Mesangial cell (primary cell): ENCODE results near the gene TMEM87B. TPM values are rescaled to one million over a fixed set of nuclear protein-coding genes. Genes with fewer than 3 reads are reported as not detected.

Experiments
- total RNA-seq: library from RNA; depleted of rRNA; stranded (reverse); fragments of >200 nt; gene quantifications from 2 replicates; pipeline ENCODE4 v1.2.3, GENCODE V29; 2015

TMEM87B gene
- total RNA-seq: 9.0 and 11.2 TPM in 2 replicates

DNA sequence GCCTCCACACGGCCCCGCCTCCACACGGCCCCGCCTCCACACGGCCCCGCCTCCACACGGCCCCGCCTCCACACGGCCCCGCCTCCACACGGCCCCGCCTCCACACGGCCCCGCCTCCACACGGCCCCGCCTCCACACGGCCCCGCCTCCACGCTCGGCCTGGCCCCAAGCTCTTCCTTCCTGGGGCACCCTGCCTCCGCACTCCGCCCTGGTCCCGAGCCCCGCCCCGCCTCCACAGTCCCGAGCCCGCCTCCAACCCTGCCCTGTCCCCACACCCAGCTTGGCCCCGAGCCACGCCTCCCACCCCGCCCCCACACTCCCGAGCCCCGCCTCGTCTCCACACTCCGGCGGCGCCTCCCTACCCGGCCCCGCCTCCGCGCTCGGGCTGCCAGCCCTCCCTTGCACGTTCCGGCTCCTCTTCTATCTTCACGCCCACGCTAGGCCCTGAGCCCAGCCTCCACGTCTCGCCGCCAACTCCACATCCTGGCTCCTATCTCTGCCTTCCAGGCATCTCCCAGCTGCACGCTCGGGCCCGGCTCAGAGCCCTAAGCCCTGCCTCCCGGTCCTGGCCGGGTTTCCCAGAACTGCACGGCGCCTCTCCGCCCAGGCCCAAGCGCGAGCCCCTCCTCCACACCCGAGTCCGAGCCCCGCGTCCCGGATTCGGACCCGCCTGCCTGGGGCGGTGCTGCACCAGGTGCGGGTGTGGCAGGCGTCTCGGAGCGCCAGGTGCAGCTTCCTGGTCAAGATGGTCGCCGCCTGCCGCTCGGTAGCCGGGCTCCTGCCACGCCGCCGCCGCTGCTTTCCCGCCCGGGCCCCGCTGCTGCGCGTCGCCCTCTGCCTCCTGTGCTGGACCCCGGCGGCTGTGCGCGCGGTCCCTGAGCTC is at the start of gene TMEM87B:
Gene TMEM87B, plus strand, starts transcription at position 423 of the 883 bp plus-strand sequence. Its CDS starts 323 bp downstream, at position 746.

DNA sequence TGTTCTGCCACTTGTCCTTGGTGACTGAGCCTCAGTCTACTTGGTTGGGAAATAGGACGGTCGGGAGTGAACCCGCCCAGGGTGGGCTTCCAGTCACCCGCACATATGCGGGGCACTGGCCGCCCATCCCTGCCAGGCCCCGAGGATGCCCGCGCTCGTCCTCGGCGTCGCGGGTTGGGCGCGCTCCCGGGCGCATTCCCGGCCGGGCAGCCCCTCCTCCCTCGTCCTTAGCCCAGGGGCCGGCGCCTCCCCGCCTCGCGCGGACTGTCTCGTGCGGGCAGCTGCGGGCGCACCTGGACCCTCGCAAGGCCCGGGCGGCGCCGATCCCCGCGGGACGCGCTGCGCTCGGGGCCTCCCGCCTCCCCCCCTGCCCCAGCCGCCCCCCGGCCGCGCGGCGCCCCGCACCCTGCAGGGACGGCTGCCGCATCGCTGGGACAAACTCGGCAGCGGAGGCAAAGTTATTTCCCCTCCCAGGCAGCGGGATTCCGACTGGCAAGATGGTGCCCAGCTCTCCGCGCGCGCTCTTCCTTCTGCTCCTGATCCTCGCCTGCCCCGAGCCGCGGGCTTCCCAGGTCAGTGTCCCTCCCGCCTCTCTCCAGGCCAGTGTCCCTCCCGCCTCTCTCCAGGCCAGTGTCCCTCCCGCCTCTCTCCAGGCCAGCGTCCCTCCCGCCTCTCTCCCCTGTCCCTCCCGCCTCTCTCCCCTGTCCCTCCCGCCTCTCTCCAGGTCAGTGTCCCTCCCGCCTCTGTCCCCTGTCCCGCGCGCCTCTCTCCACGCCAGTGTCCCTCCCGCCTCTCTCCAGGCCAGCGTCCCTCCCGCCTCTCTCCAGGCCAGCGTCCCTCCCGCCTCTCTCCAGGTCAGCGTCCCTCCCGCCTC is 83.3 kb downstream of the TMEM87B start, which contains the start of gene FBLN7:
Gene FBLN7, plus strand, starts transcription at position 227 of the 874 bp plus-strand sequence. Its CDS starts 271 bp downstream, at position 498.

Other genes starting within 250 kb of the TMEM87B start
- gene ANAPC1, start 171.1 kb upstream of the TMEM87B start, total RNA-seq: 38.3 and 55.6 TPM in 2 replicates
- 1.3 and 3.7 TPM in 2 replicates for gene MERTK, start 156.7 kb upstream of the TMEM87B start, total RNA-seq
- 0.49 and 1.9 TPM in 2 replicates for gene FBLN7, start 83.1 kb downstream of the TMEM87B start, total RNA-seq
- 0.65 and 1.8 TPM in 2 replicates for gene ZC3H8, start 199.8 kb downstream of the TMEM87B start, total RNA-seq
- gene ZC3H6, start 220.3 kb downstream of the TMEM87B start, total RNA-seq: 1.6 and 3.5 TPM in 2 replicates